Choroid plexus epithelial cell (primary cell): Measurements from ENCODE around the gene MADCAM1.

Experiments used
- DNase-seq: peaks from one replicate; pipeline ENCODE4 v3.0.0-alpha.2; 2010; ENCODE audit warnings: low read depth
- H3K4me3 ChIP-seq: 2 replicates; pipeline ENCODE4 v1.5.1; 2011; ENCODE audit warnings: low read depth, mild to moderate bottlenecking, control low read depth, low read length, moderate library complexity
- TF ChIP-seq, protein P1 (sequence below): conservative IDR thresholded peaks from 2 replicates; pipeline ENCODE4 v1.5.1; 2011; ENCODE audit warnings: low read depth, mild to moderate bottlenecking, control low read depth, inconsistent platforms, low read length, moderate library complexity

MADCAM1 gene

DNA sequence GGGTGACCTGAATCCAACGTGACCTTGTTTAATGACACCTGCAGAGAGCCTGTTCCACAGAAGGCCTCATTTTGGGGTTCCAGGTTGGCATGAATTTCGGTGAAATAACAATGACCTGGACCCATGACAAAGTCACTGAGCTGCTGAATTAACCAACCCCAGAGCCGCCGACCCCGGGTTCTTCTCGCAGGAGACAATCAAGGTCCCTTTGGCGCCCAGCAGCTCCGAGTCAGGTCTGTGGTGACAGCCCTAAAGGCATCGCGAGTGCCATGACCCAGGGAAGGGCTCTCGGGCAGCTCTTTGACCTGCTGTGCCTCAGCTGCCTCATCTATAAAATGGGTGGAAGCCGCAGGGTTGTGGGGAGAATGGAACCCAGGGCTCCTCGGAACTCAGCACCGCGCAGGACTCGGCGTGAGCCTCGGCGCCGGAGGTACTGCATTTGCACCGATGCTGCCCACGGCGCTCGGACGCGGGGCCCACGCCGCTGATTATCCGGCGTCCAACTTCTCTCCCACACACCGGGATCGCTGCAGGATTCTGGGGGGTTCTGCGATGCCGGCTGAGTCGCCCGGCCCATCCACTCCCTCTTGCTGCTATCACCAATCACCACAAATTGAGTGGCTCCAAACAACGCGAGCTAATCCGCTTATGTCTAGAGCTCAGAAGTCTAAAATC, 41.1 kb upstream of the MADCAM1 start:
- no peak for DNase-seq
- TF ChIP-seq, protein P1, sequence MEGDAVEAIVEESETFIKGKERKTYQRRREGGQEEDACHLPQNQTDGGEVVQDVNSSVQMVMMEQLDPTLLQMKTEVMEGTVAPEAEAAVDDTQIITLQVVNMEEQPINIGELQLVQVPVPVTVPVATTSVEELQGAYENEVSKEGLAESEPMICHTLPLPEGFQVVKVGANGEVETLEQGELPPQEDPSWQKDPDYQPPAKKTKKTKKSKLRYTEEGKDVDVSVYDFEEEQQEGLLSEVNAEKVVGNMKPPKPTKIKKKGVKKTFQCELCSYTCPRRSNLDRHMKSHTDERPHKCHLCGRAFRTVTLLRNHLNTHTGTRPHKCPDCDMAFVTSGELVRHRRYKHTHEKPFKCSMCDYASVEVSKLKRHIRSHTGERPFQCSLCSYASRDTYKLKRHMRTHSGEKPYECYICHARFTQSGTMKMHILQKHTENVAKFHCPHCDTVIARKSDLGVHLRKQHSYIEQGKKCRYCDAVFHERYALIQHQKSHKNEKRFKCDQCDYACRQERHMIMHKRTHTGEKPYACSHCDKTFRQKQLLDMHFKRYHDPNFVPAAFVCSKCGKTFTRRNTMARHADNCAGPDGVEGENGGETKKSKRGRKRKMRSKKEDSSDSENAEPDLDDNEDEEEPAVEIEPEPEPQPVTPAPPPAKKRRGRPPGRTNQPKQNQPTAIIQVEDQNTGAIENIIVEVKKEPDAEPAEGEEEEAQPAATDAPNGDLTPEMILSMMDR = no peak
- H3K4me3 ChIP-seq = no peak overlapping the region

DNA sequence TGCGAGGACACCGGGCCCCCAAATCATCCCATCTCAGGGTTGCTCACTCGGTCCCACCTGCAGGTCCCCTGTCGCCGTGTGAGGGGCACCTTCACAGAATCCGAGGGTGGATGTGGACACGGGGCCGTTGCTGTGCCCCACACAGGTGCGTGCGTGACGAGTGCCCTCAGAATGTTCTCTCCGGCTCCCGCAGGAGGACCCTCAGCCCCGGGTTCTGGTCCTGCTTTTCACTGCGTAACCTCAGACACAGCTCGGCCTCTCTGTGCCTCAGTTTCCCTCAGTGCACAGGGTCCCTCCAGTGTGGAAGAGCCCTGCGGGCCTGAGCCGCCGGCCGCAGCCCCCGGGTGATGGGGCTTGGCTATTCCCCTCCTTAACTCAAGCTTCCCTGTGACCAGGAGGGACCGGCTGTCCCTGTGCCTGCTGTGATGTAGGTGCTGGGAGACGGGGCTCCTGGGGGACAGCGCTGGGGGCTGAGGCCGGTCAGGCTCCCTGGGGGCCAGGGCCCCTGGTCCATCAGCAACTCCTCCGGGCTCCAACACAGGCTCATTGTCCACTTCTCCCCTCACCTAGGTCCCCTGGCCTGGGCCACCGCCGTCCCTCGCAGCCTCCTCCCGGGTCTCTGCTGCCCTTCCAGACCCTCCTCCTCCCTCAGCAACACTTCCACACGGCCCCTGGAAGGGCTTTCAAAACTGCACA, 40.3 kb upstream of the MADCAM1 start:
- TF ChIP-seq, protein P1 = no peak
- H3K4me3 ChIP-seq = no peak overlapping the region
- DNase-seq = no peak

DNA sequence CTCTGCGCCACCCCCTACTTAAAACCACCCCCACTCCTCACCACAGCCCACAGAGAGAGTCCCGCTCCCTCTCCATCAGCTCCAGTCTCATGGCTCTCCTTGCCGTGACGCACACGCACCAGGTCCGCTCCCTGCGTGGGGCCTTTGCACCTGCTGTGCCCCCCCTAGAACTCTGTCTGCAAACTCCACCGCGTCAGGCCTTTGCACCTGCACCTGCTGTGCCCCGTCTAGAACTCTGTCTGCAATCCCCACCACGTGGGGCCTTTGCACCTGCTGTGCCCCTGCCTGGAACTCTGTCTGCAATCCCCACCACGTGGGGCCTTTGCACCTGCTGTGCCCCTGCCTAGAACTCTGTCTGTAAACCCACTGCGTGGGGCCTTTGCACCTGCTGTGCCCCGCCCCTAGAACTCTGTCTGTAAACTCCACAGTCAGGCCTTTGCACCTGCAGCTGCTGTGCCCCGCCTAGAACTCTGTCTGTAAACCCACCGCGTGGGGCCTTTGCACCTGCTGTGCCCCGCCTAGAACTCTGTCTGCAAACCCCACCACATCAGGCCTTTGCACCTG, 39.7 kb upstream of the MADCAM1 start:
- no peak for DNase-seq
- TF ChIP-seq, protein P1 = no peak
- H3K4me3 ChIP-seq = no peak overlapping the region

DNA sequence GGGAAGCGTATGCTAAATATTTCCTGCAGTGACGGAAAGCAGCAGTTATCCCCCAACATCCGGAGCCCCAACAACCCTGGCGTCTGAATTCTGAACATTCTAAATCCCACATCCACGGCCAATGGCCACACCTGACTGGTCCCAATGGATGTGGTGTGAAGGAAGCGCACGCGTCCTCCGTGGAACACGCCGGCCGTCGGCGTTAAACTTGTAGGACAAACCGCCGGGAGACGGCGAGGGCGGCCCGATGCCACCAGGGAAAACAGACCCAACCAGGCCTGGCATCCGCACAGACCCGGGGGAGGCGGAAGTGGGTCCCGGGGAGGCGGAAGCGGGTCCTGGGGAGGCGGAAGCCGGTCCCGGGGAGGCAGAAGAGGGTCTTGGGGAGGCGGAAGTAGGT, 38.6 kb upstream of the MADCAM1 start:
- TF ChIP-seq, protein P1 = no peak
- no peak overlapping the region for H3K4me3 ChIP-seq
- DNase-seq = no peak

DNA sequence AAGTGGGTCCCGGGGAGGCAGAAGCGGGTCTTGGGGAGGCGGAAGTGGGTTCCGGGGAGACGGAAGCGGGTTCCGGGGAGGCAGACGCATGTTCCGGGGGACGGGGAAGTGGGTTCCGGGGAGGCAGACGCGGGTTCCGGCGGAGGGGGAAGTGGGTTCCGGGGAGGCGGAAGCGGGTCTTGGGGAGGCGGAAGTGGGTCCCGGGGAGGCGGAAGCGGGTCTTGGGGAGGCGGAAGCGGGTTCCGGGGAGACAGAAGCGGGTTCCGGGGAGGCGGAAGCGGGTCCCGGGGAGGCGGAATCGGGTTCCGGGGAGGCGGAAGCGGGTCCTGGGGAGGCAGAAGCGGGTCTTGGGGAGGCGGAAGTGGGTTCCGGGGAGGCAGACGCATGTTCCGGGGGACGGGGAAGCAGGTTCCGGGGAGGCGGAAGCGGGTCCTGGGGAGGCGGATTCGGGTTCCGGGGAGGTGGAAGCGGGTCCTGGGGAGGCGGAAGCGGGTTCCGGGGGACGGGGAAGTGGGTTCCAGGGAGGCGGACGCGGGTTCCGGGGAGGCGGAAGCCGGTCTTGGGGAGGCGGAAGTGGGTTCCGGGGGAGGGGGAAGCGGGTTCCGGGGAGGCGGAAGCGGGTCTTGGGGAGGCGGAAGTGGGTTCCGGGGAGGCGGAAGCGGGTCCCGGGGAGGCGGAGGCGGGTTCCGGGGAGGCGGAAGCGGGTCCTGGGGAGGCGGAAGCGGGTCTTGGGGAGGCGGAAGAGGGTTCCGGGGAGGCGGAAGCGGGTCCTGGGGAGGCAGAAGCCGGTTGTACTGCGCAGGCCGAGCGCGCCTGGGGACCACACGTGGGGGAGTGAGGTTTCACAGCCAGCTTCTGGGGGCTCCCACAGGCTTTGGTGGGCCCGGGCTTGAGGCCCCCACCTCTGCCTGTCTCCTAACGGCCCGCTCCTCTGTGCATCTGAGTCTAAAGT, 37.9 kb upstream of the MADCAM1 start:
- TF ChIP-seq, protein P1 = no peak
- H3K4me3 ChIP-seq = no peak overlapping the region
- DNase-seq = no peak

DNA sequence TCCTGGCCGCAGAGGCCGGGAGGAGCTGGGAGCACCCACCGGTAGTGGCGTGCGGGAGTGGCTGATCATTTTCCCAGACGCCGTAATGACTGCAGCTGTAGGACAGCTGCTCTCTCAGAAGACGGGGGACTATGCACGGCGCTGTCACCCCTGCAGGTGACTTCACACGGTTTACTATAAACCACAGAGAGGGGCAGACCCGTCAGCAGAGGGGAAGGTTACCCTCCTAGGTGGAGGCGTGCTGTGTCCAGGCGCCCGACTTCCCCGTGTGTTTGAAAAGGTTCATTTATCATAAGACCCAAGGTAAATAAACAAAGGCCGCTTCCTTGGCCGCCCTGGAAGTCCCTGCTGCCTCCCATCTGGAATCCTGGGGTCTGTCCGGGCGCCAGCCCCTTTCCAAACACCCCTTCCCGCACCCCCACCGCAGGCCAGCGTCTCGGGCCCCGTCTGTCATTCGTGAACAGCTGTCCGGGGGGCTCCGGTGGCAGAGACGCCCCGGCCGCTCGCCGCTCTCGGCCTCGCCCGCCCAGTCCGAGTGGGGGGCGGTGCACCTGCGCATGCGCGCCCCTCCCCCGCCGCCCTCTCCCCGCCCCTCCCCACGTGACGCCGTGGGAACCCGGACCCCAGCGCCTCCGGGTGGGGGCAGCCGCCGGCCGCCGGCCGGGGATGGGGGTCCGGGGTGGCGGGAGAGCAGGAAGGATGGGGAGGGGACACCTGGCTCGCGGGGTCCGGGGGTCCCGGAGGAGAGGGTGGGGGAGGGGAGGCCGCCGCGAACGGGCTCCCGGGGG, 36.4 kb upstream of the MADCAM1 start:
- TF ChIP-seq, protein P1 = no peak
- H3K4me3 ChIP-seq = peak overlapping the region; percentile 55
- peak; percentile 33 for DNase-seq
